Peyer's patch (tissue), 4 donors: ENCODE results near the gene LYPD6B.

Experiments
- POLR2A ChIP-seq, 2 donors: fragments of 450-650 bp; IDR thresholded peaks; one replicate each; pipeline ENCODE4 v1.5.1; 2017; ENCODE audit warnings: antibody characterized with exemption in 2 of 2, mild to moderate bottlenecking in 2 of 2, moderate library complexity in 2 of 2
- TF ChIP-seq, protein P1 (sequence below), 6 experiments: fragments of 450-650 bp in 4 of 6; fragments of 200-600 bp in 2 of 6; sonication (generic) in 1 of 6; IDR thresholded peaks; one replicate each; pipeline ENCODE4 v1.5.1; 2017 to 2019; ENCODE audit warnings: antibody characterized with exemption in 6 of 6, mild to moderate bottlenecking in 3 of 6, moderate library complexity in 1 of 6

GRCh38 chr2:149077861-149078260, 39.4 kb downstream of the LYPD6B start:
- TF ChIP-seq, protein P1, sequence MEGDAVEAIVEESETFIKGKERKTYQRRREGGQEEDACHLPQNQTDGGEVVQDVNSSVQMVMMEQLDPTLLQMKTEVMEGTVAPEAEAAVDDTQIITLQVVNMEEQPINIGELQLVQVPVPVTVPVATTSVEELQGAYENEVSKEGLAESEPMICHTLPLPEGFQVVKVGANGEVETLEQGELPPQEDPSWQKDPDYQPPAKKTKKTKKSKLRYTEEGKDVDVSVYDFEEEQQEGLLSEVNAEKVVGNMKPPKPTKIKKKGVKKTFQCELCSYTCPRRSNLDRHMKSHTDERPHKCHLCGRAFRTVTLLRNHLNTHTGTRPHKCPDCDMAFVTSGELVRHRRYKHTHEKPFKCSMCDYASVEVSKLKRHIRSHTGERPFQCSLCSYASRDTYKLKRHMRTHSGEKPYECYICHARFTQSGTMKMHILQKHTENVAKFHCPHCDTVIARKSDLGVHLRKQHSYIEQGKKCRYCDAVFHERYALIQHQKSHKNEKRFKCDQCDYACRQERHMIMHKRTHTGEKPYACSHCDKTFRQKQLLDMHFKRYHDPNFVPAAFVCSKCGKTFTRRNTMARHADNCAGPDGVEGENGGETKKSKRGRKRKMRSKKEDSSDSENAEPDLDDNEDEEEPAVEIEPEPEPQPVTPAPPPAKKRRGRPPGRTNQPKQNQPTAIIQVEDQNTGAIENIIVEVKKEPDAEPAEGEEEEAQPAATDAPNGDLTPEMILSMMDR (IDR thresholded peaks at IDR 0.05), result no peak
- TF ChIP-seq POLR2A (IDR thresholded peaks at IDR 0.05), result no peak
